ENCODE results near the gene STAG1.

GRCh38 chr3:136735103-136735502, 17.1 kb downstream of the STAG1 start:
- TF ChIP-seq, protein P1, sequence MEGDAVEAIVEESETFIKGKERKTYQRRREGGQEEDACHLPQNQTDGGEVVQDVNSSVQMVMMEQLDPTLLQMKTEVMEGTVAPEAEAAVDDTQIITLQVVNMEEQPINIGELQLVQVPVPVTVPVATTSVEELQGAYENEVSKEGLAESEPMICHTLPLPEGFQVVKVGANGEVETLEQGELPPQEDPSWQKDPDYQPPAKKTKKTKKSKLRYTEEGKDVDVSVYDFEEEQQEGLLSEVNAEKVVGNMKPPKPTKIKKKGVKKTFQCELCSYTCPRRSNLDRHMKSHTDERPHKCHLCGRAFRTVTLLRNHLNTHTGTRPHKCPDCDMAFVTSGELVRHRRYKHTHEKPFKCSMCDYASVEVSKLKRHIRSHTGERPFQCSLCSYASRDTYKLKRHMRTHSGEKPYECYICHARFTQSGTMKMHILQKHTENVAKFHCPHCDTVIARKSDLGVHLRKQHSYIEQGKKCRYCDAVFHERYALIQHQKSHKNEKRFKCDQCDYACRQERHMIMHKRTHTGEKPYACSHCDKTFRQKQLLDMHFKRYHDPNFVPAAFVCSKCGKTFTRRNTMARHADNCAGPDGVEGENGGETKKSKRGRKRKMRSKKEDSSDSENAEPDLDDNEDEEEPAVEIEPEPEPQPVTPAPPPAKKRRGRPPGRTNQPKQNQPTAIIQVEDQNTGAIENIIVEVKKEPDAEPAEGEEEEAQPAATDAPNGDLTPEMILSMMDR (IDR thresholded peaks at IDR 0.05), result no peak
- TF ChIP-seq SIN3A (IDR thresholded peaks at IDR 0.05; ENCODE audit: borderline replicate concordance, low read depth, low read length) (no peak), POLR2AphosphoS5 (IDR thresholded peaks at IDR 0.05; ENCODE audit: low read depth, low read length) (no peak), EZH2phosphoT487 (IDR thresholded peaks at IDR 0.05; ENCODE audit: borderline replicate concordance, low read depth) (no peak), GABPA (IDR thresholded peaks at IDR 0.05; ENCODE audit: low read depth) (no peak), GATA2 (CRISPR knock-in tag; IDR thresholded peaks at IDR 0.05) (no peak), CHD2 (IDR thresholded peaks at IDR 0.05; ENCODE audit: low read length, partially characterized antibody) (no peak), SMC3 (IDR thresholded peaks at IDR 0.05; ENCODE audit: low read depth, low read length) (no peak), ELF1 (IDR thresholded peaks at IDR 0.05) (no peak)
- TF ChIP-seq, protein P2, sequence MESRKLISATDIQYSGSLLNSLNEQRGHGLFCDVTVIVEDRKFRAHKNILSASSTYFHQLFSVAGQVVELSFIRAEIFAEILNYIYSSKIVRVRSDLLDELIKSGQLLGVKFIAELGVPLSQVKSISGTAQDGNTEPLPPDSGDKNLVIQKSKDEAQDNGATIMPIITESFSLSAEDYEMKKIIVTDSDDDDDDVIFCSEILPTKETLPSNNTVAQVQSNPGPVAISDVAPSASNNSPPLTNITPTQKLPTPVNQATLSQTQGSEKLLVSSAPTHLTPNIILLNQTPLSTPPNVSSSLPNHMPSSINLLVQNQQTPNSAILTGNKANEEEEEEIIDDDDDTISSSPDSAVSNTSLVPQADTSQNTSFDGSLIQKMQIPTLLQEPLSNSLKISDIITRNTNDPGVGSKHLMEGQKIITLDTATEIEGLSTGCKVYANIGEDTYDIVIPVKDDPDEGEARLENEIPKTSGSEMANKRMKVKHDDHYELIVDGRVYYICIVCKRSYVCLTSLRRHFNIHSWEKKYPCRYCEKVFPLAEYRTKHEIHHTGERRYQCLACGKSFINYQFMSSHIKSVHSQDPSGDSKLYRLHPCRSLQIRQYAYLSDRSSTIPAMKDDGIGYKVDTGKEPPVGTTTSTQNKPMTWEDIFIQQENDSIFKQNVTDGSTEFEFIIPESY (IDR thresholded peaks at IDR 0.05; ENCODE audit: borderline replicate concordance, low read depth), result no peak
